CD8-positive, alpha-beta memory T cell (primary cell): Measurements from ENCODE around the gene ALX4. TPM values are rescaled to one million over a fixed set of nuclear protein-coding genes. Genes with fewer than 3 reads are reported as not detected.

ENCODE experiments used
- CTCF ChIA-PET: fragments of 350-600 bp; sonication (Branson Sonifier 250); formaldehyde crosslinking; loops from one replicate; lab custom pipeline; 2021; ENCODE audit warnings: antibody characterized with exemption; lab: Charles Lee
- POLR2A ChIA-PET: fragments of 350-600 bp; sonication (Branson Sonifier 250); formaldehyde crosslinking; loops from one replicate; lab custom pipeline; 2021; ENCODE audit warnings: antibody characterized with exemption; lab: Charles Lee
- DNase-seq, 5 donors: peaks; one replicate each; pipeline versions ENCODE4 v3.0.0 to v3.0.0-alpha.2; 2020 to 2022; ENCODE audit warnings: mixed read lengths in 1 of 5
- H3K27ac ChIP-seq: one replicate; pipeline ENCODE4 v1.7.0; 2013; ENCODE audit warnings: low read depth, mild to moderate bottlenecking, low read length, moderate library complexity
- H3K27me3 ChIP-seq: 2 replicates; pipeline ENCODE4 v1.7.0; 2013; ENCODE audit warnings: low read length, mild to moderate bottlenecking; ENCODE audit not compliant: insufficient read depth, poor library complexity, severe bottlenecking
- H3K36me3 ChIP-seq: 2 replicates; pipeline ENCODE4 v1.7.0; 2013; ENCODE audit warnings: mild to moderate bottlenecking, low read length, moderate library complexity; ENCODE audit not compliant: insufficient read depth
- H3K4me1 ChIP-seq: 2 replicates; pipeline ENCODE4 v1.7.0; 2013; ENCODE audit warnings: mild to moderate bottlenecking, low read length, moderate library complexity; ENCODE audit not compliant: insufficient read depth
- H3K4me3 ChIP-seq: 2 replicates; pipeline ENCODE4 v1.7.0; 2013; ENCODE audit warnings: mild to moderate bottlenecking, low read length
- H3K9me3 ChIP-seq: 2 replicates; pipeline ENCODE4 v1.7.0; 2013; ENCODE audit warnings: mild to moderate bottlenecking, low read length
- H3K27ac Mint-ChIP-seq, 8 donors: one replicate each; pipeline ENCODE4 v1.8.0; 2020 to 2021; ENCODE audit warnings: mixed read lengths in 8 of 8, mild to moderate bottlenecking in 6 of 8, inconsistent platforms in 3 of 8, moderate library complexity in 3 of 8
- H3K27me3 Mint-ChIP-seq, 2 donors: one replicate each; pipeline ENCODE4 v1.8.0; 2020 to 2021; ENCODE audit warnings: mixed read lengths in 2 of 2, mild to moderate bottlenecking in 1 of 2, moderate library complexity in 1 of 2
- H3K36me3 Mint-ChIP-seq, 3 donors: one replicate each; pipeline ENCODE4 v1.8.0; 2020 to 2021; ENCODE audit warnings: mixed read lengths in 3 of 3, inconsistent platforms in 1 of 3, mild to moderate bottlenecking in 1 of 3
- H3K4me1 Mint-ChIP-seq, 3 donors: one replicate each; pipeline ENCODE4 v1.8.0; 2020 to 2021; ENCODE audit warnings: mixed read lengths in 3 of 3, inconsistent platforms in 1 of 3, mild to moderate bottlenecking in 1 of 3
- H3K4me3 Mint-ChIP-seq, 7 donors: one replicate each; pipeline ENCODE4 v1.8.0; 2020 to 2021; ENCODE audit warnings: mixed read lengths in 7 of 7, mild to moderate bottlenecking in 6 of 7, moderate library complexity in 4 of 7, inconsistent platforms in 2 of 7
- H3K9me3 Mint-ChIP-seq, 5 donors: one replicate each; pipeline ENCODE4 v1.8.0; 2020 to 2022; ENCODE audit warnings: mixed read lengths in 5 of 5, mild to moderate bottlenecking in 3 of 5, moderate library complexity in 2 of 5, inconsistent platforms in 1 of 5
- polyA plus RNA-seq: library from polyadenylated mRNA; unstranded; fragments of 300-500 nt; fragmentation: Illumina TruSeq; gene quantifications from one replicate; pipeline ENCODE4 v1.2.3, GENCODE V29; 2021
- total RNA-seq, 2 experiments: library from RNA; stranded (reverse); gene quantifications; one replicate each; pipeline ENCODE4 v1.2.3, GENCODE V29; 2021

ALX4 gene
- total and polyA plus RNA-seq, 3 experiments from 2014 or later: not detected

GRCh38 chr11:44333271-44334218, 23.6 kb upstream of the ALX4 start:
- no peak overlapping the region for H3K4me3 Mint-ChIP-seq
- no peak for DNase-seq
- H3K27ac ChIP-seq: peak overlapping the region; percentile 64
- H3K9me3 ChIP-seq: no peaks in the 10 kb centered on the region
- no peaks in the 10 kb centered on the region for H3K4me1 Mint-ChIP-seq
- no peaks in the 10 kb centered on the region for H3K27me3 ChIP-seq
- H3K27me3 Mint-ChIP-seq: peaks cover 39 to 77% of the 10 kb centered on the region in 2 donors
- ChIA-PET POLR2A (no interaction called here), CTCF (no interaction called here)
- H3K9me3 Mint-ChIP-seq: no peaks in the 10 kb centered on the region
- H3K36me3 ChIP-seq: no peaks in the 10 kb centered on the region
- no peaks in the 10 kb centered on the region for H3K36me3 Mint-ChIP-seq
- peak overlapping the region in 1 of 8 donors; percentile 59 for H3K27ac Mint-ChIP-seq
- H3K4me3 ChIP-seq: no peak overlapping the region
- H3K4me1 ChIP-seq: no peaks in the 10 kb centered on the region

DNA sequence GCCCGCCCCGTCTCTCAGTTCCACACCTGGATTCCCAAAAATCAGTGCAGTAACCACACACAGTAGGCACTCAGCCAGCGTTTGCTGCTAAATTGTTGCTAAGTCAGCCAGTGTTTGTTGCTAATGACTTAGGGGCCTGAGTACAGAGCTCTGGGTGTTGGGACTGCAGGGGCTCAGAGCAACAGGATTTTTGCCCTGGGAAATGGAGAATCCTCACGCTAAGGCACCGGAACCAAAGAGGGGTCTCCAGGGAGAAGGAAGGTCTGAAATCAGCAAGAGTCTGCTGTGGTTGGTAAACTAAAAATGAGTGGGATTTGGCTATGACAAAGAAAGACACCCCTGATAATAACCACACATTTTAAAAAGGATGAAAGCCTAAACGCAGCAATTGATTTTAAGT, 22.7 kb upstream of the ALX4 start:
- Histone ChIP-seq H3K36me3 (no peaks in the 10 kb centered on the region), H3K9me3 (no peaks in the 10 kb centered on the region), H3K4me3 (no peak overlapping the region), H3K27ac (no peak overlapping the region), H3K4me1 (no peaks in the 10 kb centered on the region), H3K27me3 (no peaks in the 10 kb centered on the region)
- POLR2A ChIA-PET: no interaction called here
- Mint-ChIP-seq H3K4me1 (no peaks in the 10 kb centered on the region), H3K36me3 (no peaks in the 10 kb centered on the region), H3K9me3 (no peaks in the 10 kb centered on the region), H3K4me3 (no peak overlapping the region), H3K27ac (no peak overlapping the region), H3K27me3 (peaks cover 41 to 77% of the 10 kb centered on the region in 2 donors)
- no peak for DNase-seq
- CTCF ChIA-PET: no interaction called here

DNA sequence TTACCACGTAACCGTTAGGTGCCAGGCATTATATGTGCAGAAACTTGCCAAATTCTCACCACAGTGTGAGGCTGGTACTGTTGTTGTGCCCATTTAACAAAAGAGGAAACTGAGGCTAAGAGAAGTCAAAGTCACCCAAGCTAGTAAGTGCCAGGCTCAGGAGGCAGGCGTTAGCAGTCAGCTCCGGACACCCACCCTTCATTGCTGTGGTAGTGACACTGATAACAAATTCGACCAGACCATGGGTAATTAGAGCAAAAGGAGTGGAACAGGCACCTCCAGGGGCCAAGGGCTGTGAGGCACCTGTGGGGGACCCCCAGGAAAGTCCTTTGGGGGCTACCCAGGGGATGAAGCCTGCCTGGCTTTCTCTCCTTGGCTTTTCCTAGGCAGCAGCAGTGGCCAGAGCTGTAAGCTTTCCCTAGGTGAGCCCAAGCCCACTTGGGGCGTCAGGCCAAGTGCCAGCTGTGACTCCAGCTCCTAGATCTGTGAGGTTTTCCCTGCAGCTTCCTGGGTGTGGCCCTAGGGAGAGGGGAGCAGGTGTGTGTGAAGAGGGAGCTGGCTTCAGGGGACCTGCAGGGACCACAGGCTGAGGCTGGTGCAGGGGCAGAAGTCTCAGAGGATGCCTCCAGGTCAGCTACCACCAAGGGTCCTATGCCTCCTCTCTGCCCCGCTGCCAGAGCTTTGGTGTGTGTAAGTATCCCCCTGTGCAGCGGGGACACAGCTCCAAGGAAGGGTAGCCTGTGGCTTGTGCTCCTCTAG, 19.7 kb upstream of the ALX4 start:
- H3K27ac ChIP-seq: no peak overlapping the region
- H3K27ac Mint-ChIP-seq: peak overlapping the region in 1 of 8 donors; percentile 72
- peaks cover 0 to 2% (median 0%) of the 10 kb centered on the region in 5 donors for H3K9me3 Mint-ChIP-seq
- DNase-seq: no peak
- peaks cover 31 to 81% of the 10 kb centered on the region in 2 donors for H3K27me3 Mint-ChIP-seq
- ChIA-PET CTCF (no interaction called here), POLR2A (no interaction called here)
- H3K4me3 Mint-ChIP-seq: no peak overlapping the region
- H3K4me1 Mint-ChIP-seq: no peaks in the 10 kb centered on the region
- no peaks in the 10 kb centered on the region for H3K36me3 Mint-ChIP-seq
- H3K4me3 ChIP-seq: no peak overlapping the region
- H3K27me3 ChIP-seq: peaks cover 9% of the 10 kb centered on the region
- no peaks in the 10 kb centered on the region for H3K4me1 ChIP-seq
- H3K36me3 ChIP-seq: no peaks in the 10 kb centered on the region
- H3K9me3 ChIP-seq: no peaks in the 10 kb centered on the region

DNA sequence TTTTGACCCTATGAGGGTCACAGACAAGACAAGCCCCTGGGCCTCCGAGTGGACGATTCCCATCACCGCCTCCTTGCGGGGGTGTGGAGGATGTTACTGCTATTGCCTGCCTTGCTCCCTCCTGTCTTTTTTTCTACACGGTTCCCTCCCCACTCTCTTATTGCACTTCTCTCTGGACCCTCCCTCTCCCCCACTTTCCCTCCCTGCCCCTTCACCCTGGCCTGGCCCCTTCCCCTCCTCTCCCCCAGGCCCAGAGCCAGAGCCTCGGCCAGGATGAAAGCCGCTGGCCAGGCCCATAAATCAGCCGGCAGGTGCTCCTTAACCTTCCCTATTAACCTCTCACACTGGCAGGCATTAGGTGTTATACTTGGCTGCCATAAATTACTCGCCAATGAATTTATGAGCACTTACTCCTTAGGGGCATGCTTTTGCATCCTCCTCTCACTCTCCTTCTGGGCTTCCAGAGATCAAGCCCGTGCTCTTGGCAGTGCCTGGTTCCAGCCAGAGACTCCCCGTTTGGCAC, 18.3 kb upstream of the ALX4 start:
- Histone ChIP-seq H3K4me3 (no peak overlapping the region), H3K27ac (no peak overlapping the region), H3K4me1 (no peaks in the 10 kb centered on the region), H3K9me3 (no peaks in the 10 kb centered on the region), H3K27me3 (peaks cover 10% of the 10 kb centered on the region), H3K36me3 (no peaks in the 10 kb centered on the region)
- no peak overlapping the region for H3K27ac Mint-ChIP-seq
- H3K4me1 Mint-ChIP-seq: no peaks in the 10 kb centered on the region
- ChIA-PET POLR2A (no interaction called here), CTCF (no interaction called here)
- peaks cover 33 to 82% of the 10 kb centered on the region in 2 donors for H3K27me3 Mint-ChIP-seq
- H3K9me3 Mint-ChIP-seq: peaks cover 0 to 2% (median 0%) of the 10 kb centered on the region in 5 donors
- H3K4me3 Mint-ChIP-seq: no peak overlapping the region
- no peak for DNase-seq
- H3K36me3 Mint-ChIP-seq: no peaks in the 10 kb centered on the region

GRCh38 chr11:44327730-44328129, 17.8 kb upstream of the ALX4 start:
- no peaks in the 10 kb centered on the region for H3K4me1 Mint-ChIP-seq
- CTCF ChIA-PET: no interaction called here

GRCh38 chr11:44326615-44327475, 16.9 kb upstream of the ALX4 start:
- H3K4me1 ChIP-seq: no peaks in the 10 kb centered on the region
- Mint-ChIP-seq H3K9me3 (peaks cover 0 to 2% (median 0%) of the 10 kb centered on the region in 5 donors), H3K36me3 (no peaks in the 10 kb centered on the region), H3K4me1 (no peaks in the 10 kb centered on the region), H3K27me3 (peaks cover 38 to 81% of the 10 kb centered on the region in 2 donors), H3K27ac (no peak overlapping the region), H3K4me3 (no peak overlapping the region)
- peaks cover 15% of the 10 kb centered on the region for H3K27me3 ChIP-seq
- no peaks in the 10 kb centered on the region for H3K36me3 ChIP-seq
- H3K27ac ChIP-seq: no peak overlapping the region
- H3K4me3 ChIP-seq: no peak overlapping the region
- ChIA-PET CTCF (no interaction called here), POLR2A (no interaction called here)
- H3K9me3 ChIP-seq: no peaks in the 10 kb centered on the region
- no peak for DNase-seq

More at GRCh38 chr11:44327730-44328129, 17.8 kb upstream of the ALX4 start:
- Mint-ChIP-seq H3K4me3 (no peak overlapping the region), H3K9me3 (peaks cover 0 to 2% (median 0%) of the 10 kb centered on the region in 5 donors), H3K36me3 (no peaks in the 10 kb centered on the region), H3K27me3 (peaks cover 33 to 81% of the 10 kb centered on the region in 2 donors), H3K27ac (no peak overlapping the region)
- POLR2A ChIA-PET: no interaction called here
- DNase-seq: no peak
- Histone ChIP-seq H3K36me3 (no peaks in the 10 kb centered on the region), H3K9me3 (no peaks in the 10 kb centered on the region), H3K4me1 (no peaks in the 10 kb centered on the region), H3K27ac (no peak overlapping the region), H3K27me3 (peaks cover 15% of the 10 kb centered on the region), H3K4me3 (no peak overlapping the region)

DNA sequence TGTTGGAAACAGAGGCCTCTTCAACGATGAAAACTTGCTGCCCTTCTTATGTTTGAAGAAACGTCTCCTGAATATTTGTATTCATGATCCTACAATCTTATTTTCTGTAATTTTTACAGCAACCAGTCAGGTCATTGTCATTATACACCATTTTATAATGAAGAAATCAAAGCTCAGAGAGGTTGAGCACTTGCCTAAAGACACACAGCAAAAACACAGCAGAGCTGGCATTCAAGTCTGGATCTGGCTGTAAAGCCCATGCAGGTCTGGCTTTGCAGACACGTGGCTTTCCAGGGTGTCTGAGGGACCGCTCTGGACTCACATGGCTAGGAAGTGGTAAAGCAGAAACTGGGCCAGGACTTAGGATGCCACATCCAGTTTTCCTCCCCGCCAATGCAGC, 15.8 kb upstream of the ALX4 start:
- no peak for DNase-seq
- H3K9me3 ChIP-seq: no peaks in the 10 kb centered on the region
- H3K4me3 ChIP-seq: no peak overlapping the region
- Mint-ChIP-seq H3K9me3 (peaks cover 0 to 2% (median 0%) of the 10 kb centered on the region in 5 donors), H3K27me3 (peaks cover 45 to 91% of the 10 kb centered on the region in 2 donors), H3K36me3 (no peaks in the 10 kb centered on the region), H3K4me1 (no peaks in the 10 kb centered on the region), H3K27ac (no peak overlapping the region), H3K4me3 (no peak overlapping the region)
- no peak overlapping the region for H3K27ac ChIP-seq
- ChIA-PET CTCF (no interaction called here), POLR2A (no interaction called here)
- H3K36me3 ChIP-seq: no peaks in the 10 kb centered on the region
- H3K4me1 ChIP-seq: no peaks in the 10 kb centered on the region
- peaks cover 19% of the 10 kb centered on the region for H3K27me3 ChIP-seq
